Jurkat, Clone E6-1 (cell line): ENCODE measurements around the gene TTLL5.
A peak's percentile ranks its signal among the peaks of the same experiment; 100 is the strongest.

ENCODE experiments used
- DNase-seq: peaks from one replicate; pipeline ENCODE4 v3.0.0-alpha.2; 2011; ENCODE audit warnings: low read depth, low spot score
- H3K4me3 ChIP-seq: 2 replicates; pipeline ENCODE4 v1.5.1; 2011; ENCODE audit warnings: mild to moderate bottlenecking, low read length, control low read depth, moderate library complexity

Gene TTLL5

GRCh38 chr14:75986439-75986765 is 325.4 kb downstream of the TTLL5 start:
- H3K4me3 ChIP-seq: peak overlapping the region; percentile 75
- no peak for DNase-seq

- no peak overlapping the region for H3K4me3 ChIP-seq
- DNase-seq: no peak
Observed at GRCh38 chr14:75987201-75987970, 326.3 kb downstream of the TTLL5 start.

DNA sequence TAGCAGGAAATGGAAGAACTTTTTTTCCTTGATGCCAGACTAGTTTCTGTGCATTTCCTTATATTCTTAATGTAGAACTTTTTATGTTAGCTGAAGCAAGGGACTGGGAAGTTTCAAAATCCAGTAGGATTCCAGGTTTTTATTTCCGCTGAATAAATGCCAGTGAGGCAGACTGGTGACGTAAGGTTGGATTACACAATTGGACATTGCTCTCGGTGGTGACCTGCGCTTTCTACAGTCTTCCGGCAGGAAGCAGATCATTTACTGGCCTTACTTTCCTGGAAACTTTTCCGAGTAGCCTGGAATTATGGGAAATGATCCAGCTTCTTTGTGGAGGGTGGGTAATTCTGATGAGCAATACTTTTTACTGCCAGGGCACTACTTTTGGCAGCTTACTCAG is 328.1 kb downstream of the TTLL5 start:
- DNase-seq: no peak
- H3K4me3 ChIP-seq: no peak overlapping the region

DNA sequence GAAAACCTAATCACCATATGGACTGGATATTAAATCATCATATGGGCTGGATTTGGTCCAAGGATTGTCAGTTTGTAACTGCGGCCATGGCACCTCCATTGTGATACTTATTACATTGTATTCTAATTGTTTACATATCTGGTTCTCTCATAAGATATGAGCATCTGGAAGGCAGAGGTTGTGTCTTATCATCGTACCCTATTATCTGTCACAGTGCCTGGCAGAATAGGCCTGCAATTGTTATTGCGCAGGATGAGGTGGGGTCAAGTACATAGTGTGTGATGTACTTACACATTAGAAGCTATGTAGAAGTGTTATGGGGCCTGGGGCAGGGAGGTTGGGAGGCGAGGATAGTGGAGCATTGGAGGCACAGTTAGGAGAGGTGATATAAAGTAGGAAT is 329.3 kb downstream of the TTLL5 start:
- H3K4me3 ChIP-seq: no peak overlapping the region
- no peak for DNase-seq

- DNase-seq: no peak
- no peak overlapping the region for H3K4me3 ChIP-seq
Observed at GRCh38 chr14:75991753-75992152, 330.7 kb downstream of the TTLL5 start.

- DNase-seq: no peak
Observed at GRCh38 chr14:75993567-75994041, 332.6 kb downstream of the TTLL5 start.

GRCh38 chr14:75995372-75996041 is 334.5 kb downstream of the TTLL5 start:
- H3K4me3 ChIP-seq: no peak overlapping the region
- no peak for DNase-seq

More at GRCh38 chr14:75993567-75994041, 332.6 kb downstream of the TTLL5 start:
- H3K4me3 ChIP-seq: no peak overlapping the region

- H3K4me3 ChIP-seq: no peak overlapping the region
- DNase-seq: no peak
Observed at GRCh38 chr14:75996488-75996887, 335.4 kb downstream of the TTLL5 start.

GRCh38 chr14:75999511-76000190 is 338.6 kb downstream of the TTLL5 start:
- no peak overlapping the region for H3K4me3 ChIP-seq

DNA sequence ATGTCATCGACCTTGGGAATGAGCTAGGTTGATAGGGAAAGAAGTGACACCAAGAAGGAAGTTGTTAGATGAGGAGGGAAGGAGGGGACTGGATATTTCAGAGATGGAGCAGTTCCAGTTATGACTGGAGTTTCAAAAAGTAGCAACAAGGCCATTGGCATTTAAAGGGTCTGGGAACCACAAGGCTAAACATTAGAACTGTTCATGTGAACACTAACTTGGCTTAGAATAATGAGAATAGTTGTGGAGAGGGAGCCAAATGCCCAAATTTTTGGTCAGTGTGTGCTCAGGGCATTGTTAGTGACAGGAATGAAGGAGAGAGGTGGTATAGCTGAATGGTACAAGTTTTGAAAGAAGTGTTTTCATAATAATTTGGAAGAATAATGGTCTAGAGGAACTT is 341.3 kb downstream of the TTLL5 start:
- H3K4me3 ChIP-seq: no peak overlapping the region
- DNase-seq: no peak

More at GRCh38 chr14:75999511-76000190, 338.6 kb downstream of the TTLL5 start:
- DNase-seq: no peak
